ENCODE measurements around the gene ZNF565.
"Not testable (repeated sequence)": the region's sequence is repeated elsewhere in the genome, so short reads cannot be mapped to it uniquely, and the experiment has no call there.

The ZNF565 gene

DNA sequence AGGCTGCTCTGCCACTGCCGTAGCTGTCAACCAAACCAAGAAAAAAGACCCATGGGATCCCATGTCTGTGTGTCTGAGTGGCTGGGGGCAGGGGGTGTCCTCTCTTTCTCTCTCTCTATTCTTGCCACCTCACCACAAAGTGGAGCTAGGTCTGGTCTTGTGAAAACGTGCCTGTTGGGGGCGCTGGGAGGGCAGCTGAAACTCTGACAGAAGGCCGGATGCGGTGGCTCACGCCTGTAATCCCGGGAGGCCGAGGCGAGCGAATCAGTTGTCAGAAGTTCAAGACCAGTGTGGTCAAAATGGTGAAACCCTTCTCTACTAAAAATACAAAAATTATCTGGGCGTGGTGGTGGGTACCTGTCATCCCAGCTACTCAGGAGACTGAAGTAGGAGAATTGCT lies 29.6 kb upstream of the ZNF565 start:
- H3K4me3 ChIP-seq (replicated peaks in 1 of 2; ENCODE audit: low read depth in 2 of 2, low read length in 2 of 2) = no peak overlapping the region
- DNase-seq (ENCODE audit: low read depth in 2 of 2) = no peak
- TF ChIP-seq CTCF (IDR thresholded peaks at IDR 0.05; ENCODE audit: low read depth, low read length) = no peak

DNA sequence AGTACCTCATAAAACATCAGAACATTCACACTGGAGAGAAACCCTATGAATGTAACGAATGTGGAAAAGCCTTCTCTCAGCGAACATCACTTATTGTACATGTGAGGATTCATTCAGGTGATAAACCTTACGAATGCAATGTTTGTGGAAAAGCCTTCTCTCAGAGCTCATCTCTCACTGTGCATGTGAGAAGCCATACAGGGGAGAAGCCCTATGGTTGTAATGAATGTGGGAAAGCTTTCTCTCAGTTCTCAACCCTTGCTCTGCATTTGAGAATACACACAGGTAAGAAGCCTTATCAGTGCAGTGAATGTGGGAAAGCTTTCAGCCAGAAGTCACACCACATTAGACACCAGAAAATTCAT lies 22.5 kb upstream of the ZNF565 start:
- no peak for TF ChIP-seq CTCF (IDR thresholded peaks at IDR 0.05; ENCODE audit: low read depth, low read length)
- DNase-seq (ENCODE audit: low read depth in 2 of 2) = no peak

GRCh38 chr19:36236304-36236945 lies 22.0 kb upstream of the ZNF565 start:
- no peak for TF ChIP-seq CTCF (IDR thresholded peaks at IDR 0.05; ENCODE audit: low read depth, low read length)
- H3K4me3 ChIP-seq (replicated peaks in 1 of 2; ENCODE audit: low read depth in 2 of 2, low read length in 2 of 2) = no peak overlapping the region
- DNase-seq (ENCODE audit: low read depth in 2 of 2) = no peak

More for the DNA sequence above, 22.5 kb upstream of the ZNF565 start:
- H3K4me3 ChIP-seq (replicated peaks in 1 of 2; ENCODE audit: low read depth in 2 of 2, low read length in 2 of 2) = no peak overlapping the region

DNA sequence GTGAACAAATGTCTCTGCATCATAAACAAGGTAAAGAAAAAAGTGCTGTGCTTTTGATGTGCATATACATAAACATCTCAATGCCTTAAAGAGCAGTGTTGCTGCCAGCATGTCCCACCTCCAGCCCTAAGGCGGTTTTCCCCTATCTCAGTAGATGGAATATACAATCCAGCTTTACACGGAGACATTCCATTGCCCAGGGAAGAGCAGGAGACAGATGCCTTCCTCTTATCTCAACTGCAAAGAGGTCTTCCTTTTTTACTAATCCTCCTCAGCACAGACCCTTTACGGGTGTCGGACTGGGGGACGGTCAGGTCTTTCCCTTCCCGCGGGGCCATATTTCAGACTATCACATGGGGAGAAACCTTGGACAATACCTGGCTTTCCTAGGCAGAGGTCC lies 19.2 kb upstream of the ZNF565 start:
- not testable (repeated sequence) for DNase-seq (ENCODE audit: low read depth in 2 of 2); H3K4me3 ChIP-seq (replicated peaks in 1 of 2; ENCODE audit: low read depth in 2 of 2, low read length in 2 of 2)

DNA sequence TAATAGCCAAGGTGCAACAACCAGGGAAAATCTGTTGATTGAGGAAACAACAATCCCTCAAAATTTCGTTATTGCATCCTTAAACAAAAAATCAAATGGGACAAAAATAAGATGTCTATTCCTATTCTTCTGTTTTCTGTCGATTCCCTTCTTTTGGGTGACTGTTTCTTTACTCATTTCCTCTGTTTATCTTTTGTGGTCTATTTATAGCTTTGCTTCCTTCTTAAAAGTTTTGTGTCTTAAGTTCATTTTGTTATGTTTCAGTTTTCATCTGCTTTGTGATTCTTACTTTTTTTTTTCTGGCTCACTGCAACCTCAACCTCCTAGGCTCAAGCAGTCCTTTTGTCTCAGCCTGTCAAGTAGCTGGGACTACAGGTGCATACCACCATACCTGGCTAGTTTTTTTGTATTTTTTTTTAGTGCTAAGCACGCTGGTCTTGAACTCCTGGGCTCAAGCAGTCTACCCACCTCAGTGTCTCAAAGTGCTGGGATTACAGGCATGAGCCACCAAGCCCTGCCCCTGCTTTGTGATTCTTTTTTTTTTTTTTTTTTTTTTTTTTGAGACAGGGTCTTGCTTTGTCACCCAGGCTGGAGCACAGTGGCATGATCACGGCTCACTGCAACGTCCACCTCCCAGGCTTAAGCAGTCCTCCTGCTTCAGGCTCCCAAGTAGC lies 10.9 kb upstream of the ZNF565 start:
- H3K4me3 ChIP-seq (replicated peaks in 1 of 2; ENCODE audit: low read depth in 2 of 2, low read length in 2 of 2) = no peak overlapping the region
- no peak for TF ChIP-seq CTCF (IDR thresholded peaks at IDR 0.05; ENCODE audit: low read depth, low read length)
- peak; percentile 48 to 66 for DNase-seq (ENCODE audit: low read depth in 2 of 2)

DNA sequence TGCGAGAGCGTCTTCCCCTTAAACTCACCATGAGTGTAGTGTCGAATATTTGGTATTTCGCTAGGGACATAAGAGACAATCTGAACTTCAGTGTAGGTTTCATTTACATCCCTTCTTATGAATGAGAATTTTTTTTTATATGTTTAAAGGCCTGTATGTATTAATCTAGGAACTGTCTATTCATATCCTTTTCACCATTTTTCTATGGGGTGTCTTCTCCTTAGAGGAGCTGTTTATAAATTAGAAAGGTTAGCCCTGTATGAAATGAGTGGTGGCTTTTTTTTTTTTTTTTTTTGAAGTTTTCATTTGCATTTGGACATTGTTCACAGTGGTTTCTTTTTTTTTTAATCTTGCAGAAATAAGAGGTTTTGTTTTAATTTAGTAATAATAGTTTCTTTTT lies 8.0 kb upstream of the ZNF565 start:
- no peak for TF ChIP-seq CTCF (IDR thresholded peaks at IDR 0.05; ENCODE audit: low read depth, low read length)
- no peak overlapping the region for H3K4me3 ChIP-seq (replicated peaks in 1 of 2; ENCODE audit: low read depth in 2 of 2, low read length in 2 of 2)
- DNase-seq (ENCODE audit: low read depth in 2 of 2) = no peak

DNA sequence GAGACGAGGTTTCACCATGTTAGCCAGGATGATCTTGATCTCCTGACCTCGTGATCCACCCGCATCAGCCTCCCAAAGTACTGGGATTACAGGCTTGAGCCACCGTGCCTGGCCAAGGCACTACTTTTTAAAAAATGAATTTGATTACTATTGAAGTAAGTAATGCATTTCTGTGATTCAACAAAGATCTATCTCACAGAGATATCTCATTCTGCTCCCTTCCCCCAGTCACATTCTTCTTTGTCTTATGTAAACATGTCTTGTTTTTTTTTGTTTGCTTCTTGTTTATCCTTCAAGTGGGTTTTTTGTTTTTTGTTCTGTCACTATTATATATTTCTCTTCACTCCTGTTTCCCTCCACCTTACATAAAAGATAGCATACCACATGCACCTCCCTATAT lies 7.0 kb upstream of the ZNF565 start:
- TF ChIP-seq CTCF (IDR thresholded peaks at IDR 0.05; ENCODE audit: low read depth, low read length) = no peak
- no peak for DNase-seq (ENCODE audit: low read depth in 2 of 2)
- H3K4me3 ChIP-seq (replicated peaks in 1 of 2; ENCODE audit: low read depth in 2 of 2, low read length in 2 of 2) = no peak overlapping the region

Data from cardiac fibroblast (primary cell).